ENCODE data around the gene XRCC6.
A peak's percentile ranks its signal among the peaks of the same experiment; 100 is the strongest.
"Not testable (repeated sequence)": the region's sequence is repeated elsewhere in the genome, so short reads cannot be mapped to it uniquely, and the experiment has no call there.

The XRCC6 gene

DNA sequence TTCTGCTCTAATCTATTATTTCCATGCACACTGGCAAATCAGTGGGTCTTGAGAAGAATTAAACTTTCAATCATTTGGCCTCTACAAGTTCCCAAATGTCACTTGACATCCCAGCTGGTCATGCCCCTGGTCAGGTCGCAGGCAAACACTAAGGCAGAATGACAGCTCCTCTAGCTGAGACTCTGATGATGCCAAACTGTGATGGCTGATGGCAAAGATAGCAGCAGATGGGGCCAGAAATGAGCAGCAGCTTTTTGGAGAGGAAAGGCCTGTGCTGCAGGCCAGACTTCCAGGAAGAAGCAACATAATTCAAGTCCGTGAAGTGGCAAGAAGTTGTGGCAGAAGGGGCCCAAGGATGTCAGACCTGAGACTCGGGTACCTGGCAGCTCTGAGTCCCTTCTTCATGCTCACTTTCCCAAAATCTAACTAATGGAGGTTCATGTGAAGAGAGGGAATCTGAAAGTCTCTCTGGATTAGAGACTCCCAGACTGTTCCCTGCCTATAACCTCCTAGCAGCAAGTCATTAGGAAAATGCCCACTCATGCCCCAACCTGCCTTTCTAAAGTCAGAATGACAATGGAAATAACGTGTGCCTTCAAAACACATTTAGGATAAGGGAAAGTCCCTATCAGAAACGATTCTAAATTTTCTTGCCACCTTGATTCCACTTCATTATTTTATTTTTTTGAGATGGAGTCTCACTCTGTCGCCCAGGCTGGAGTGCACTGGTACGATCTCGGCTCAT, 22.0 kb upstream of the XRCC6 start:
- no peak for DNase-seq (ENCODE audit: low read depth in 2 of 2)

GRCh38 chr22:41600976-41601375, 20.1 kb upstream of the XRCC6 start:
- DNase-seq (ENCODE audit: low read depth in 2 of 2), result no peak

GRCh38 chr22:41603873-41604332, 17.2 kb upstream of the XRCC6 start:
- peak in 1 of 2 experiments; percentile 53 for DNase-seq (ENCODE audit: low read depth in 2 of 2)

DNA sequence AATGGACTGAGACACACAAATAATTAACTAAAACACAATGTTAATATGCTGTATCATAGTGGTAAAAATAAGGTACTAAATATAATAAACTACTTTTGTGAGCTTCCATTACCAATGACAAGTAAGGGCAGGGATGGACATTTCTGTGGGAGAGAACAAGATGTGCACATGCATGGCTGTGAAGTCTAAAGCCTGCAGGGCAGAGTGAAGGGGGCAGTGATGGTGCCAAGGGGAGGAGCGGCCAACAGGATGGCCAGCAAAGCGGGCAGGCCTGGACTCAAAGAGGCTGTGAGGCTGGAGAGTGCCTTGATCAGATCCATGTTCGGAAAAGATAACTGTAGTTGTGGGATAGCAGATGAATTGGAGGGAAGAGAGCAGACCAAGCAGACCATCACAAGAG, 12.7 kb upstream of the XRCC6 start:
- no peak for DNase-seq (ENCODE audit: low read depth in 2 of 2)

DNA sequence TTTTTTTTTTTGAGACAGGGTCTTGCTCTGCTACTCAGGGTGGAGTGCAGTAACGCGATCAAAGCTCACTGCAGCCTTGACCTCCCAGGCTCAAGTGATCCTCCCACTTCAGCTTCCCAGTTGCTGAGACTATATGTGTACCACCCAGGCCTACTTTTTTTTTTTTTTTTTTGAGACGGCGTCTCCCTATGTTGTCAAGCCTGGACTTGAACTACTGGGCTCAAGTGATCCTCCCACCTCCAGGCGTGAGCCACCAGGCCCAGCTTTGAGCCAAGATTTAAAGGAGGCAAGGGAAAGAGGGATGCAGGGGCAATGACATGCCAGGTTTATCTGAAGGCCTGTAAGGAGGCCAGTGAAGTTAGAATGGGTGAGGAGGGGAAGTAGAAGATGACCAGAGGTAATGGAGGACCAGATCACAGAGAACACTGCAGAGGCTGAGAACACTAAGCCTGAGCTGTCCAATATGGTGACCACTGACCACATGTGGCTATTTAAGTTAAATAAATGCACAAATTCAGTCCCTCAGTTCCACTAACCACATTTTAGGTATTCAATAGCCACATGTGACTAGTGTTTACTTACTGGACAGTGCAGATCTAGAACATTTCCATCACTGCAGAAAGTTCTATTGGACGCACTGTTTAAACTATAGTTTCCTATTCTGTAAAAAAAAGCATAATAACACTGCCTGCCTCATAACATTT, 8.3 kb upstream of the XRCC6 start:
- DNase-seq (ENCODE audit: low read depth in 2 of 2), result no peak

DNA sequence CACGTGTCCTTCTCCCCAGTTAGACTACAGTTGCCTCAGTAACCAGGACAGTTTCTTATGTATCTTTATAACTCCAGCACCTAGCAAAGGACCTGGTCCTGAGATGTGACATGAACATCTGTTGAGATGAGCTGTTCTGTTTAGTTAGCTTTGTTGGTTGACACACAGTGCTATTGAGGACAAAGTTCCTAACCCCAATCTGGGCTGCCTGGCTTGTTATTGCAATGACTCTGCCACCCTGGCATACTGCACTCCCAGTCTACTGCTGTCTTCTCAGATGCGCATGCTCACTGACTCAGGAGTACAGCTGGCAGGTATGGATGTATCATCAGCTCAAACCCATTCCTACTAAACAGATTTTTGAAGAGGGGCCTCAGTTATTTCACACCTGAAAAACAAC, 7.6 kb upstream of the XRCC6 start:
- DNase-seq (ENCODE audit: low read depth in 2 of 2), result no peak

DNA sequence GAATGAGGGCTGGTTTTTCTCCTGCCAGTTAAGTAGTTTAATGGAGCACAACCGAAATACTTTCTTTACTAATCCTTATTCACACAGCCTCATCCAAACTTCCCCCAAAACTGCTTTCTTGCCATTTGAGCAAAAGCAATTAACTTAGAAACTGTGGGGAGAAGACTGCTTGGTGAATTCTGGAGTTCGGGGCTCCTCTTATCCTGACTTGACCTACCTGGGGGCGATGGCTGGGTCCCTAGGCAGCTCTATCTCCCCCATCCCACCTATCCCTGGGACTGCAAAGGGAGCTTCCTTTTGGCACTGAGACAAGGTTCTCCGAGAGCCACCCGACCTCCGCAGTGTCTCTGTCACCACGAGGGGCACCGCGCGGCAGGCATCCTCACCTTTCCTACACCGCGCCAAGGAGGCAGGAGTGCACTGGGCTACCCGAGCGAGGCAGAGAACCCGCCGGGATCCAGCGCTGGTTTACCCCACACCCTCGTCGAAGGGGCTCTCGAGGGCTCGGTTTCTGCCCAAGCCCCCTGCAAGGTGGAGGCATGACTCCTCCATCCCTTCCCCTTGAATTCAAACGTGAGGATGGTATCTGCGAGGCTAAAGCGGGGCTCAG, 1.0 kb upstream of the XRCC6 start:
- peak; percentile 12 to 33 for DNase-seq (ENCODE audit: low read depth in 2 of 2)

DNA sequence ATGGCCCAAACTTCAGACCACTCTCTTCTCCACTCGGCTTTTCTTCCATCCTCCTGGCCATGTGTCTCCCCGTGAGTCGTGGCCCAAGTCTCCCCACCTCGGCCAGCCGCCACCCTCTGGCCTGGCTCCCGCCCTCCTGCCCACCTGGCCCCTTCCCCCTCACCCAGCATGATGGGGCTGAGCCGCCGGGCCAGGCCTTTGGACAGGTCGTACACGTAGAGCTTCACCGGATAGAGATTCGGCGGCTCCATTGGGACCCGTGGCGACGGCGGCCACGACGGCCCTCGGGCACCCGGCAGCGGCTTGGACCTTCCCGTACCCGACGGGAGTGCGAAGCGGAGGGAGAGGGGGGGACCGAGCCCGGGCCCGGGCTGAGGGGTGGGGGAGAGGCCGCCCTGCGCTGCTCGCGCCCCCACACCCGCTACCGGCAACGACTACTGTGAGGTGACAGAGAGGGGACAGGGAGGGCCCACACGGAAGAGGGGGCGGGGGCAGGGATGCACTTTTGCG, 451 bp upstream of the XRCC6 start, which contains the start of gene DESI1:
TSS of gene DESI1 (minus strand) at position 455 of the 510 bp plus-strand sequence. CDS start at position 251, 204 bp downstream.
- no peak for DNase-seq (ENCODE audit: low read depth in 2 of 2)

GRCh38 chr22:41621911-41622179, 750 bp downstream of the XRCC6 start:
- DNase-seq (ENCODE audit: low read depth in 2 of 2), result no peak

DNA sequence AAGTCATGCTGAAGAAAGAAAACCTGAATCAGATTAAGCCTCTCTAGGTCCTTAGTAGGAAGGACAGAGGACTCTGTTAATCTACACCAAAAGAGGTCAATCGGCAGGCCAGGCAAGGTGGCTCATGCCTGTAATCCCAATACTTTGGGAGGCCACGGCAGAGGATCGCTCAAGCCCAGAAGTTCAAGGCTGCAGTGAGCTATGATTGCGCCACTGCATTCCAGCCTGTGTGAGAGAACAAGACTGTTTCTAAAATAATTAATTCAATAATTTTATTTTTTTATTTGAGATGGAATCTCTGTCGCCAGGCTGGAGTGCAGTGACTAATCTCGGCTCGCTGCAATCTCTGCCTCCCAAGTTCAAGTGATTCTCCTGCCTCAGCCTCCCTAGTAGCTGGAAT, 4.5 kb downstream of the XRCC6 start:
- no peak for DNase-seq (ENCODE audit: low read depth in 2 of 2)

- DNase-seq (ENCODE audit: low read depth in 2 of 2), result not testable (repeated sequence)
These were observed 10.0 kb downstream of the XRCC6 start for GRCh38 chr22:41631115-41631514.

GRCh38 chr22:41631615-41632014, 10.5 kb downstream of the XRCC6 start:
- not testable (repeated sequence) for DNase-seq (ENCODE audit: low read depth in 2 of 2)

DNA sequence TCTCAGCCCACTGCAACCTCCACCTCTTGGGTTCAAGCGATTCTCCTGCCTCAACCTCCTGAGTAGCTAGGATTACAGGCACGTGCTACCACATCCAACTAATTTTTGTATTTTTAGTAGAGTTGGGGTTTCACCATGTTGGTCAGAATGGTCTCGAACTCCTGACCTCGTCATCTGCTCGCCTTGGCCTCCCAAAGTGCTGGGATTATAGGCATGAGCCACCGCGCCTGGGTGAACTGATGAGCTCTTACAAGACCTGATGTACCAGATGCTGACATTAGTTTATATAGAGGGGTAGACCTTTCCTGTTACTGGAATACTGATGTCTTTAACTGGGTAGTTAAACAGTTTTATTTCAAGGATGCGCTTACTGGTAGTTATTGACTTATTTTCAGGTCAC, 13.5 kb downstream of the XRCC6 start:
- DNase-seq (ENCODE audit: low read depth in 2 of 2), result not testable (repeated sequence)

DNA sequence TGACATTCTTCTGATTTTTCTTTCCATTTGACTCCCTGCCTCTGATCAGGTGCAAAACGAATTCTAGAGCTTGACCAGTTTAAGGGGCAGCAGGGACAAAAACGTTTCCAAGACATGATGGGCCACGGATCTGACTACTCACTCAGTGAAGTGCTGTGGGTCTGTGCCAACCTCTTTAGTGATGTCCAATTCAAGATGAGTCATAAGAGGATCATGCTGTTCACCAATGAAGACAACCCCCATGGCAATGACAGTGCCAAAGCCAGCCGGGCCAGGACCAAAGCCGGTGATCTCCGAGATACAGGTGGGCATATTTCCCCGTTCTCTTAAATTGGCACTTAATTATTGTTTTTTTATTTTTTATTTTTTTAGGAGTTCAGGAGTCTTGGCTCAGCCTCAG, 15.4 kb downstream of the XRCC6 start:
- DNase-seq (ENCODE audit: low read depth in 2 of 2), result no peak

GRCh38 chr22:41637623-41638022, 16.5 kb downstream of the XRCC6 start:
- not testable (repeated sequence) for DNase-seq (ENCODE audit: low read depth in 2 of 2)

- DNase-seq (ENCODE audit: low read depth in 2 of 2), result no peak
These were observed 17.0 kb downstream of the XRCC6 start for GRCh38 chr22:41638124-41638523.

DNA sequence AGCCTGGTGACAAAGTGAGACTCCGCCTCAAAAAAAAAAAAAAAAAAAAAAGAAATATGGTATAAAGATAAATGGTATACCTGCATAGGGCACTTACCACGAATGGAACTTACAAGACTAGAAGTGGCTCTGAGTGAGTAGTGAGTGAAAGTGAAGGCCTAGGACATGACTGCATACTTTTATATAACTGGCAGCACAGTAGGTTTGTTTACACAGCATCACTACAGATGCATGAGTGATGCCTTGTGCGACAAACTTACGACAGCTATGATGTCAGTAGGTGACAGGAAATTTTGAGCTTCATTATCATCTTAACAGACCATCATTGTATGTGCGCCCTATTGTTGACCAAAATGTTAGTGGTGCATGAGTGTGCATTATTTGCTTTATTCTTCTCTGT, 17.7 kb downstream of the XRCC6 start:
- DNase-seq (ENCODE audit: low read depth in 2 of 2), result no peak

GRCh38 chr22:41641854-41642253, 20.8 kb downstream of the XRCC6 start:
- DNase-seq (ENCODE audit: low read depth in 2 of 2), result no peak

- DNase-seq (ENCODE audit: low read depth in 2 of 2), result no peak
These were observed 21.4 kb downstream of the XRCC6 start for GRCh38 chr22:41642331-41643110.

- no peak for DNase-seq (ENCODE audit: low read depth in 2 of 2)
These were observed 26.7 kb downstream of the XRCC6 start for GRCh38 chr22:41647771-41648170.

GRCh38 chr22:41648432-41648831, 27.3 kb downstream of the XRCC6 start:
- no peak for DNase-seq (ENCODE audit: low read depth in 2 of 2)

DNA sequence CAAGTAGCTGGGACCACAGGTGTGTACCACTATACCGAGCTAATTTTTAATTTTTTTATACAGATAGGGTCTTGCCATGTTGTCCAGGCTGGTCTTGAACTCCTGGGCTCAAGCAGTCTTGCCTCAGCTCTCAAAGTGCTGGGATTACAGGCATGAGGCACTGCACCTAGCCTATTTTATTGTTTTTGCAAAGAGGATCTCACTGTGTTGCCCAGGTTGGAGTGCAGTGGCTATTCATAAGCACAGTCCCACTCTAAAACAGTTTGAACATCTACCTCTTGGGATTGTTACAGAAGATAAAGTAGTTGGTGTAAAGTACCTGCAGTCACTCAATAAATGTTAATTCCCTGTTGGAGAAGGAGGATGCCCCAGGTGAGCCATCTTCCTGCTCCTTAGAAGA, 29.1 kb downstream of the XRCC6 start:
- no peak for DNase-seq (ENCODE audit: low read depth in 2 of 2)

Data from stimulated activated CD4-positive, alpha-beta T cell treated with anti-CD3 and anti-CD28 coated beads, Interleukin-12 subunit alpha, Interleukin-12 subunit beta, amount 100 ng/mL, for 24 hours (primary cell).